HG03520 (cell line): ENCODE data around the gene TMEM92.

Experiments
- ATAC-seq: cut with Tn5 transposase; IDR thresholded peaks from one replicate; pipeline ENCODE4 v1.9.1; 2021; ENCODE audit warnings: mild to moderate bottlenecking, moderate library complexity; ENCODE audit not compliant: unreplicated experiment

TMEM92 gene

DNA sequence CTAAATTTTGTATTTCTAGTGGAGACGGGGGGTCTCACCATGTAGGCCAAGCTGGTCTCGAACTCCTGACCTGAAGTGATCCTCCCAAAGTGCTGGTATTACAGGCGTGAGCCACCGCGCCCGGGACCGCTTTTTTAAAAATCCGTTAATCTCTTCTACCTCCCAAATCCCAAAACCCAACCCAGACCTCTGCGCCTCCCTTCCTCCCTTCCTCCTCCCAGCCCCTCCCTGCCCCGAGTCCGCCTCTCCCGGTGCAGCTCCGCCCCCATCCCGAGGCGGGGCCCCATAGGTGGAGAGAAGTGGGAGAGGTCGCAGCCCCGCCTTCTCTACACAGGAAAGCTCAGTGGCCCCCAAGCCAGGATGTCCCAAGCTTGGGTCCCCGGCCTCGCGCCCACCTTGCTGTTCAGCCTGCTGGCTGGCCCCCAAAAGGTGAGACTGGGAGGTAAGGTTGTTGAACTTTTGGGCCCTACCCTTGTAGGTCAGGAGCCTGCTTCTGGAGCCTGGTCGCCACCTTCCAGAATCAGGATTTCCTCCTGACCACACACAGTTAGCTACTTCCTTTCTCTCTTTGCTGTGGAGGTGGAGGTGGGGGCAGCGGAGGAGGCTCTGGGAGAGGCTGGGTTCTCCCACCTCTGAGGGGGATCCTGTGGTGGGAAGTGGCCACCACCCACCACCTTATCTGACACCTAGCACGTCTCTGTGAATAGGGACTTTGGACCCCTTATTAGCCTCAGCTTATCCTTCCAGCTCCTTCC, at the start of gene TMEM92:
Gene TMEM92, plus strand, starts transcription at position 325 of the 755 bp plus-strand sequence. Its CDS starts 36 bp downstream, at position 361.
- ATAC-seq = no peak

DNA sequence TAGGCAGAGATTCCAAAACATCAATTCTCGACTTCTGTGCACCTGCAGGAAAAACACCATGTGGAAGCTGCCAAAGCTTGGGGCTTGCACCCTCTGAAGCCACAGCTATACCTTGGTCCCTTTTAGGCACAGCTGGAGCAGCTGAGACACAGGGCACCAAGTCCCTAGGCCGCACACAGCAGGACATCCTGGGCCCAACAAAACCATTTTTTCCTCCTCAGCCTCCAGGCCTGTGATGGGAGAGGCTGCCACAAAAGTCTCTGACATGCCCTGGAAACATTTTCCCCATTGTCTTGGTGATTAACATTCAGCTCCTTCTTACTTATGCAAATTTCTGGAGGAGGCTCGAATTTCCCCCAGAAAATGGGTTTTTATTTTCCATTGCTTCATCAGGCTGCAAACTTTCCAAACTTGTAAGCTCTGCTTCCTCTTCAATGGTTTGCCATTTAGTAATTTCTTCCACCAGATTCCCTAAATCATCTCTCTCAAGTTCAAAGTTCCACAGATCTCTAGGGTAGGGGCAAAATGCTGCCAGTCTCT, 48.5 kb upstream of the TMEM92 start:
- ATAC-seq = no peak

DNA sequence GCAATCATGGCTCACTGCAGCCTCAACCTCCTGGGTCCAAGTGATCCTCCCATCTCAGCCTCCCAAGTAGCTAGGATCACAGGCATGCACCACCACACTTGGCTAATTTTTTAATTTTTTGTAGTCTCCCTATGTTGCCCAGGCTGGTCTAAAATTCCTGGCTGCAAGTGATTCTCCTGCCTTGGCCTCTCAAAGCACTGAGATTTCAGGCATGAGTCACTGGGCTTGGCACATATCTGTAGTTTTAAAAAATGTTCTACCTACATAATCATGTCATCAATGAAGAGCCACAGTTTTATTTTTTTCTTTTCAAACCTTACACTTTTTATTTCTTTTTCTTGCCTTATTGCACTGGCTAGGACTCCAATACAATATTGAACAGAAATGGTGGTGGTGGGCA, 39.7 kb upstream of the TMEM92 start:
- ATAC-seq = no peak

- ATAC-seq = no peak
Observed at GRCh38 chr17:50237901-50238300, 36.4 kb upstream of the TMEM92 start.

DNA sequence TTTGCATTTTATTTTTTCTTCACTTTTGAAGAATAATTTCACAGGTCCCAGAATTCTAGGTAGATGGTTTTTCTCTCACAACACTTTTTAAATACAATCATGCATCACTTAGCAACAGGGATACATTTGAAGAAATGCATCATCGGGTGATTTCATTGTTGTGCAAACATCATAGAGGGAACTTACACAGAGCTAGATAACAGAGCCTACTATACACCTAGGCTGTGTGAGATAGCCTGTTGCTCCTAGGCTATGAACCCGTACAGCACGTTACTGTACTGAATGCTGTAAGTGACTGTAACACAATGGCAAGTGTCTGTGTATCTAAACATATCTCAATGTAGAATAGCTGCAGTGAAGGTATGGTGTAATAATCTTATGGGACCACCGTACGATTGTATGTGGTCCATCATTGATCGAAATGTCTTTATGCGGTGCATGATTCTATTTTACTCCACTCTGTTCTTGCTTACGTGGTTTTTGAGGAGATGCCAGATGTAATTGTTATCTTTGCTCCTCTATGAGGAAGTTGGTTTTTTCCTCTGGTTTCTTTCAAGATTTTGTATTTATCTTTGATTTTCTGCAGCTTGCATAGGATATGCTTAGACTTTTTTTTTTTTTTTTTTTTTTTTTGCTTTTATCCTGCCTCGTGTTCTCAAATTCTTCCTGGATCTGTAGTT, 35.5 kb upstream of the TMEM92 start:
- no peak for ATAC-seq

- no peak for ATAC-seq
Observed at GRCh38 chr17:50239937-50240336, 34.3 kb upstream of the TMEM92 start.

GRCh38 chr17:50240851-50241250, 33.4 kb upstream of the TMEM92 start:
- ATAC-seq = no peak

GRCh38 chr17:50241431-50241830, 32.8 kb upstream of the TMEM92 start:
- ATAC-seq = no peak

- ATAC-seq = no peak
Observed at GRCh38 chr17:50244771-50245170, 29.5 kb upstream of the TMEM92 start.

DNA sequence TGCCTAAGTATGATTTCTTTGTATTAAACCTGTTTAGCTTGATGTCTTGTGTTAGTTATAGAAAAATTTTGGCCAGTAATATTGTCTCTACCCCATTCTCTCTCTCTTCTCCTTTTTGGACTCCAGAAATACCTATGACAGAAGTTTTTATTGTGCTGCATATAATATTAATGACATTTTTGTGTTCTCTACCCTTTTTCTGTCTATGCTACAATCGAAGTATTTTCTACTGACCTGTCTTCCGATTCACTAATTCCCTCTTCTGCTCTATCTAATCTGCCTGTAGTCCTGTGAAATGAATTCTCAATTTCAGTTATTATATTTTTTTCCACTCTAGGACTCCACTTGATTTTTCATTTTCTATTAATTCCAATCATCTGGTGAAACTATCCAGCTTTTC, 26.0 kb upstream of the TMEM92 start:
- ATAC-seq = no peak

GRCh38 chr17:50252781-50253180, 21.5 kb upstream of the TMEM92 start:
- no peak for ATAC-seq

DNA sequence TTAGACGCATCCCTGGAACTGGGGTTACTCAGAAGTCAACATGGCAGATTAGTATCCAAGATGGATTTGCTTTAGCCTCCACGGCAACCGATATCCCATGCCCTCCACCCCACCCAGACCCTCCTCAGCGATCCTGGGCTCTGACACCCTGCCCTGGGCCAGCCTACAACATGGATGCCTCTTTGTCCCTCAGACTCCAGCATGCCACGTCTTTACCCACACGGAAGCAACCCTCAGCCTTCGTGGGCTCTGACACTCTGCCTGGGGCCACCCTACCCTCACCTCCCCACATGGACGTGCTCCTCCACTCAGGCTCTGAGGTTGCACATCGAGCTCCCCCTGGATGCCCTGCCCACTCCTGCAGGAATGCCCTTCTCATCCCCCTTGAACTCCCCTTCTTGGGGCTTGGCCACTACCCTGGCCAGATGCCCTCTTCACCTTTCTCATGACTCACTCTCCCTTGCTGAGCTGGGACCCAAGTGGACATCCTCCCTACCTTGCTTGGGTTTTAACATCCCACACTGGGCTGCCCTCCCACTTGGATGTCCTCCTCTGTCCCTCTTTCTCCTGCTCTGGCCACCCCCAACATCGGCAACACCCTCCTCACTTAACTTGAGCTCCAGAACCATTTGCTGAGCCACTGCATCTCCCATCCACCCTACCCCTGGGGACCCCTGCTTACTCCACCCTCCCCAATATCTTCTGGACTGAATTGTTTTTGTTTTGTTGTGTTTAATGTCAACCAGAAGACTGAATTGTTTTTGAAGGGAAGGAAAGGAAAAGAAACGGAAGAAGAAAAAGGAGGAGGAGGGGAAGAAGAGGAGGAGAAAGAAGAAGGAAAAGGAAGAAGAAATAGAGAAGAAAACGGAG, 18.3 kb upstream of the TMEM92 start:
- ATAC-seq = no peak

DNA sequence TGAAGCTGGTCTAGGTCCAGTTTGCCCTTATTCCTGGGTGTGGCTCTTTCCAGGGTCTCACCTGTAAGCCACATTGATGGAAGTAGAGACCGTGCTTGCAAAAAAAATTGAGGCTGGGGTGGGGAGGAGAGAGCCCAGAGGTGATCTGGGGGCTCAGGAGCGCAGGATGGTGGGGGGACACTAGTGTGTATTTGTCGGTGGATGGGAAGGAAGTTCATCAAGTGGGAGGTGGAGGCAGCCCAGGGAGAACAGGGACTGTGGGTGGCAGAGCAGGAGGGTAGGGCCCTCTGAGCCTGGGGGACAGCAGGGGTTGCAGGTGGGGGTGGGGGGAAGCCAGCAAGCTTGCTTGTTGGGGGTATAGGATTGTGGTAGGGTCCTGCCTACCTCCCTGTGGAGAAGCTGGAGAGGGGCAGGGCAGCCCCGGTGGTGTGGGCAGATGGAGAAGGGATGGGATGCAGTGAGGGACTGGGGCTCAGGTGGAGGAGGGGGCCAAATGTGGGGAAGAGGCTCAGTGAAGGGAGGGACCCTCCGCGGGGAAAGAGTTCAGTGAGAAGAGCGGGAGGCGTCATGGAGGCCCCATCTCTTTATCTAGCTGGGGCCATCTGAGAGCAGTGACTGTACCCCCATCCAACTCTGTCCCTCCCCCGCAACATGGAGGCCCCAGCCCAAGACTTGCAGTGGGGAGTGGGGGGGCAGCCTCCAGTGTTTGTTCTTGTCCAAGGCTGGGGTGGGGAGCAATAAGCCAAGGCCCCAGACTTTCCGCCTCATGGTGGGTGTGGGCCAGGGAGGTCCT, 17.2 kb upstream of the TMEM92 start:
- ATAC-seq = no peak

- ATAC-seq = no peak
Observed at GRCh38 chr17:50257676-50258224, 16.5 kb upstream of the TMEM92 start.

GRCh38 chr17:50258647-50259476, 15.4 kb upstream of the TMEM92 start:
- no peak for ATAC-seq

DNA sequence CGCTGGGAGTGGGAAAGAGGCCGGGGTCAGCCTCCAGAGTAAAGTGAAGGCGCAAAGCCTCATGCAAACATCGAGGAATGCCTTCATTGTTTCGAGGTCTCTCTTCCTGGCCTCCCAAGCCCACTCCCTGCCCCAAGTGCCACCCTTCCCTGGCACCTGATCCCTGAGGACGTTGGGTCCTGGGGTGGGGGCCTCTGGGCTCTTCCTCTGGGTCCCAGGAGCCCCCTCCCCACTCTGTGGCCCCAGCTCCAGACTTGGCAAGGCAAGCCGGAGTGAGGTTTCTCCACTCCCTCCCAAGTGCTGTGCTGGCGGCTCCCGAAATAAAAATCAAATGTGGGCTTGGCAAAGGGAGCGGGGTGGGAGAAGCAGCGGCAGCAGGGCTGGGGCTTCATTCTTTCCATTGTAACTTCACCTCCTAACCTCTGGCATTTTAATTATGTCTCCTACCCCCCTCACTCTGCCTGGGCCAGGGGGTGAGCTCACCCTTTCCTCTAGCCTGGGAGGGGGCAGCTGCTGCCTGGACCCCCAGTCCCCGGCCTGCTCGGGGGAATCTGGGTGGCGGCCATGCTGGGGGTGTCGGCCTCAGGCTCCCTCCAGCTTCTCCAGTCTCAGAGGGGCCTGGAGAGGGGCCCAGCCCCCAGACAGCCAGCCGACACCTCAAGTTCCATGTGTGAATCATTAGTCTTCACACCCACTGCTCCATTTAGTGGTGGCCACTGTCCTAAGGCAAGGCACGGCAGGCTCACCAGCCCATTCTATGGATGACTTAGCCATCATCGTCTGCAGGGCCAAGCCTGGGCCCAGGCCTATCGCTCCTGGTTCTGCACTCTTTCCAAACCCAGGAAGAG, 14.6 kb upstream of the TMEM92 start:
- no peak for ATAC-seq

DNA sequence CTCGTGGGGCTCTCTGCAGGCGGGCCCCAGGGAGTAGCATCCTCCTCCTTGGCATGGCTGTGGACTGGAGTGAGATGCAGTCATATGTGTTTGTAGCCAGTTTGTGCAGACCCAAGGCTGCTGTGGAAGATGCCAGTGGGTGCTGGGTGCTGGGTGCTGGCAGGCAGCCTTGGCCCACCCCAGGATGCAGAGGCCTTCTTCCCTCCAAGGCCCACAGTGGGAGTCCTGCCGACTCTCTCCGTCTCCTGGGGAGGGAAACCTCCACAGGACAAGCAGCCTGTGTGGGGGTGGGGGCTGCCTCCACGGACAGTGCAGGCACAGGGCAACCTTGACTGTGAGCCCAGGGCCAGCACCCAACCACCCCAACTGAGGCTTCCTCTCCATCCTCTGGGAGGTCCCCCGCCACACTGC, 13.8 kb upstream of the TMEM92 start:
- no peak for ATAC-seq
